Activated CD4-positive, CD25-positive, alpha-beta regulatory T cell treated with anti-CD3 and anti-CD28 coated beads, Interleukin-2, amount 50 U/mL, for 24 hours (primary cell): Measurements from ENCODE around the gene FGF2.
"Not testable (repeated sequence)": the region's sequence is repeated elsewhere in the genome, so short reads cannot be mapped to it uniquely, and the experiment has no call there.

Experiments
- ATAC-seq, 2 donors: fragments of 150-1000 bp; cut with Tn5 transposase; one replicate each; pipeline ENCODE4 v1.10.0; 2021; ENCODE audit warnings: mild to moderate bottlenecking in 1 of 2, moderate library complexity in 1 of 2

FGF2 gene

GRCh38 chr4:122826553-122827257 is at the start of gene FGF2:
Gene FGF2, plus strand, starts transcription at chr4:122826831. Its CDS starts 344 bp downstream, at chr4:122827175.
- no peak for ATAC-seq

GRCh38 chr4:122776916-122777315 is 49.7 kb upstream of the FGF2 start:
- ATAC-seq, result no peak

GRCh38 chr4:122777846-122778673 is 48.6 kb upstream of the FGF2 start:
- ATAC-seq, result no peak

- no peak for ATAC-seq
Observed at GRCh38 chr4:122781486-122781885, 45.1 kb upstream of the FGF2 start.

GRCh38 chr4:122783301-122784215 is 43.1 kb upstream of the FGF2 start:
- no peak for ATAC-seq

- ATAC-seq, result no peak
Observed at GRCh38 chr4:122784261-122784660, 42.4 kb upstream of the FGF2 start.

- ATAC-seq, result no peak
Observed at GRCh38 chr4:122785099-122785498, 41.5 kb upstream of the FGF2 start.

- ATAC-seq, result peak; percentile 48 to 66
Observed at GRCh38 chr4:122786296-122786695, 40.3 kb upstream of the FGF2 start.

GRCh38 chr4:122786920-122787319 is 39.7 kb upstream of the FGF2 start:
- not testable (repeated sequence) for ATAC-seq

GRCh38 chr4:122787940-122788339 is 38.7 kb upstream of the FGF2 start:
- ATAC-seq, result no peak

GRCh38 chr4:122788935-122789334 is 37.7 kb upstream of the FGF2 start:
- ATAC-seq, result no peak

- ATAC-seq, result no peak
Observed at GRCh38 chr4:122793811-122794210, 32.8 kb upstream of the FGF2 start.

GRCh38 chr4:122796801-122797404 is 29.7 kb upstream of the FGF2 start:
- ATAC-seq, result no peak

GRCh38 chr4:122797405-122798094 is 29.1 kb upstream of the FGF2 start:
- ATAC-seq, result no peak

- ATAC-seq, result no peak
Observed at GRCh38 chr4:122798101-122798500, 28.5 kb upstream of the FGF2 start.

GRCh38 chr4:122798917-122799316 is 27.7 kb upstream of the FGF2 start:
- ATAC-seq, result no peak

- ATAC-seq, result no peak
Observed at GRCh38 chr4:122803788-122804208, 22.8 kb upstream of the FGF2 start.

GRCh38 chr4:122806981-122807679 is 19.5 kb upstream of the FGF2 start:
- ATAC-seq, result no peak

- ATAC-seq, result no peak
Observed at GRCh38 chr4:122810669-122811068, 16.0 kb upstream of the FGF2 start.

- ATAC-seq, result not testable (repeated sequence)
Observed at GRCh38 chr4:122811781-122812180, 14.8 kb upstream of the FGF2 start.

GRCh38 chr4:122812823-122813222 is 13.8 kb upstream of the FGF2 start:
- ATAC-seq, result not testable (repeated sequence)
